GM19395 (cell line): ENCODE data around the gene LPCAT1.
"Not testable (repeated sequence)": the region's sequence is repeated elsewhere in the genome, so short reads cannot be mapped to it uniquely, and the experiment has no call there.

Experiments used
- ATAC-seq: cut with Tn5 transposase; IDR thresholded peaks from one replicate; pipeline ENCODE4 v1.9.1; 2021; ENCODE audit warnings: mild to moderate bottlenecking, moderate library complexity; ENCODE audit not compliant: unreplicated experiment

Gene LPCAT1

DNA sequence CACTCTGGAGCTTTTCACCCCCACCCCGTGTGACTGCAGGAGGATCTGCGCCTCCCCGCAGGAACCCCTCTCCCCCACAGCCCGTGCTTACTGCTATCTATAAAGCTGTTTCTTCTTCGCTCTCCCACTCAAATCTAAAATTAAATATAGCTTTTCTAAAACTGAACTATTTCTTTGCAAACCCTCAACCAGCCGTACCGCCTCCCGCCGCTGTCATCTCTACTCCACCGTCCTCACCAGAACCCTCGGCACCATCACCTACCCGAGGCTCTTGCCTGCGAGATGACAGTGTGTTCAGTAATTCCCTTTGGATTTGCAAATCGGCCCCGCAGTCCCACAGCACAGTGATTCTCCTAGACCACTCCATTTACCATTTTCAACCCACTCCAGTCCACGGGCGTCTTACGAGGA lies 13.6 kb downstream of the LPCAT1 start:
- no peak for ATAC-seq

GRCh38 chr5:1509346-1510085 lies 14.2 kb downstream of the LPCAT1 start:
- ATAC-seq = no peak

DNA sequence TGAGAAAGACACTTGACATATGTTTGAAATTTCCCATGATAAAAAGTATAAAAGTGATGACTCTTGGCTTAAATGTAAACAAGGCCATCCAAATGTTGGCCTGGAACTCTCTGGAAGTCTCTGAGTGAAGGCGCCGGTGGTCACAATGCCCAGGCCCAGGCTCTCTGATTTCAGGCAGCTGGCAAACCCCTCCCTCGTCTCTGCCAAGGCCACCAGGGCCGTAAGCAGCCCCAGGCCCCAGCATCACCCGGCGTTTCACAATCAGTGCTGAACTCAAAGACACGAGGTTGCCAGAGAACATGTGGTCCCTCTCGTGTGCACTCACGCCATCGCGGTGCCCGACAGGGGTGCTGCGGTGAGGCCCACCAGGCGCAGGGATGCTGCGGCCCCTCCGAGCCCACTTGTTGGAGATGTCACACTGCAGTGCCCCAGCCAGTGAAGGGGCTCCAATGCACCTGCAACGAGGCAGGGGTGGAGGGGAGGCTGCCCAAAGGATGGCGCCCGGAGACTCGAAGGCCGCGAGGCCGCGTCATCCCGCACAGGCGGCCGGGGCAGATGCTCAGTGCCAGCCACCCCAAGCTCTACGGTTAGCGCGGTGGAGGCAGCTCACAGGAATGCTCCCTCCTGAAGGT lies 15.0 kb downstream of the LPCAT1 start:
- no peak for ATAC-seq

GRCh38 chr5:1507961-1508658 lies 15.7 kb downstream of the LPCAT1 start:
- no peak for ATAC-seq

DNA sequence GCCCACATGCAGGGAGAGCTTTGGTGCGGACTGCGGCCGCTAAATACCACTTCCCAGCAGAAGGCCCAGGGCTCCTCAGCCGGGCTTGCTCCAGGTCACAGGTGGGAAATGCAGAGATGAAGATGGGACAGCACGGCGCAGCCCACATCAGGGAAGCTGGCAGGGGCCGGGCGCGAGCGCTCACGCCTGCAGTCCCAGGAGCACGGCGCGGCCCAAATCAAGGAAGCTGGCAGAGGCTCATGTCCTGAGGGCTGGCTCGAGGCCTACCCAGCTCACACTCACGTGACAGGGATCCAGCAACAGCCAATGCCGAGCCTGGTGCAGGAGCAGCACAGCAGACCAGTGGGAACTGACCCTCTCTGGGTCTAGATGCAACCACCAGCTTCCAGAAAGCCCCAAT lies 16.3 kb downstream of the LPCAT1 start:
- ATAC-seq = no peak

DNA sequence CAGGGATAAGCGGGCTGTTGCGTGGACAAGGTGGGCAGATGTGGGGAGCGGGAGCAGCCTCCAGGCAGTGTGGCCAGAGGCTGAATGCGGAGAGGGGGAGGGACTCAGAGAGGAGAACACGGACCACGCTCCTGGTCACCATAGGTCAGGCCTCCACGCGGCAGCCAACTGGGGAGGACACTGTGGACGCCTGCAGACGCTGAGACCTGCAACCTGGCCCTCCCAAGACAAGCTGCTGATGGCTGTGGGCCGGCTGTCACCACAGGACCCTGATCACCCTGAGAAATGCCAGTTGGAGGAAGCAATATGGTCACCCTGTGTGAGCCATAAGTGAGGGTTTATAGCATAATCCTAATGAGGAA lies 16.8 kb downstream of the LPCAT1 start:
- ATAC-seq = no peak

DNA sequence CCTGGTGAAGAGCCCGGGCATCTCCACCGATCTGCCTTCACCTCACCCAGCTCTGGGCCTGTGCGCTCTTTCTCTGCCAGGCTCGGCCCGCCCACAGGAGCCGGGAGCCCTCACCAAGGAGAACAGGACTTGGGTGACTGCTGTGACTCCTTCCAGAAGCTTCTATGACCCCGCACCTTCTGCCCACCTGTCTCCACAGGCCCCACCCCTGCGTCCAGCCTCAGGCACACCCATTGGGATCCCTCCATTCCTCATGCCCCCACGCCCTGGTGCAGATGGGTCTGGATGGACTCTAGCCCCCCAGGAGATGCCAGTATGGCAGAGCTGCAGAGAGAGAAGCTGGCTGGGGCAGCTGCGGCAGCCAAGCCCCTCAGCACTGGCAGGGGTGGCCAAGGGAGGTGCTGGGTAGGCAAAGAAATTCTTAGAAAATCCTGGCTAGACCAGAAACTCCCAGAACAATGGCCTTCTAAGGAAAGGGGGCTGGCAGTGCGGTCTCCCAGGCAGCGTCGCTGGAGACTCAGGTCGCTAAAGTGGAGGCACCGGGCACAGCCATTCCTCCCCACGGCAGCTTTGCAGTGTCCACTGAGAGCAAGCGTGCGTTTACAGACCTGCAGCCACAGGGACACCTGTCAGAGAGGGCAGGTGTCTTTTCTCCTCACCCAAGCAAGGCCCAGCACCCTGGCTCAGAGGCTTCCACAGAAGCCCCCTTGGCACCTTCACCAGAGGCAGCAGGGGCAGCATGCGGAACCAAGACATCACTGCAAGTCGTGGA lies 17.3 kb downstream of the LPCAT1 start:
- ATAC-seq = no peak

DNA sequence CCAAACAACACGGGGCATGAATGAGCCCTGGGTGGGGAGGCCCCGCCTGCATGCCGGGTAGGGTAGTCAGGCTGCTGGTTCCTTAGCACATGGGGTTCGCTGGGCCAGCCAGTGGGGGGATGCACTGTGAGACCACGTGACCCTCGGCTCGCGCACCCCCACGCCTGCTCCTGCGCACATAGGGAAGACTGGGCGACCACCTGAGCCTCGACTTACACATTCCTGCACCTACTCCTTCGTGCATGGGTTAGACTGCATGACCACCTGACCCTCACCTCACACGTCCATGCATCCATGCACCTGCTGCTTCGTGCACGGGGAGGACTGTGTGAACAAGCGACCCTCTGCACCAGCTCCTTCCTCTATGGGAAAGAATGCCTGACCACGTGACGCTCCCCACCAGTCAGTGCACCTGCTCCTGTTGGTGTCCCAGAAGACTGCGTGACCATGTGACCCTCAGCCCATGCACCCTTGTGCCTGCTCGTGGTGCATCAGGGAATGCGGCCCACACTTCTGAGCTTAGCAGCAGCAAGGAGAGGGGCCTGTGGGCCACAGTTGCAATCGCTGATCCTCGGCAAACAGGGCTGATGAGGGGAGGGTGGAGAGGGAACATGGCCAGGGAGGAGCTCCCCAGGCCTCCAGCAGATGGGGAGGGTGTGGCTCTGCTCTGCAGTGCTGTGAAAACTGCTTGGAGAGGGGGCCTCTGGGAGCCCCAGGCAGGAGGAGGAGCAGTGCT lies 18.1 kb downstream of the LPCAT1 start:
- no peak for ATAC-seq

- not testable (repeated sequence) for ATAC-seq
Measured at GRCh38 chr5:1505089-1505488, 18.7 kb downstream of the LPCAT1 start.

GRCh38 chr5:1504617-1505016 lies 19.1 kb downstream of the LPCAT1 start:
- ATAC-seq = no peak

DNA sequence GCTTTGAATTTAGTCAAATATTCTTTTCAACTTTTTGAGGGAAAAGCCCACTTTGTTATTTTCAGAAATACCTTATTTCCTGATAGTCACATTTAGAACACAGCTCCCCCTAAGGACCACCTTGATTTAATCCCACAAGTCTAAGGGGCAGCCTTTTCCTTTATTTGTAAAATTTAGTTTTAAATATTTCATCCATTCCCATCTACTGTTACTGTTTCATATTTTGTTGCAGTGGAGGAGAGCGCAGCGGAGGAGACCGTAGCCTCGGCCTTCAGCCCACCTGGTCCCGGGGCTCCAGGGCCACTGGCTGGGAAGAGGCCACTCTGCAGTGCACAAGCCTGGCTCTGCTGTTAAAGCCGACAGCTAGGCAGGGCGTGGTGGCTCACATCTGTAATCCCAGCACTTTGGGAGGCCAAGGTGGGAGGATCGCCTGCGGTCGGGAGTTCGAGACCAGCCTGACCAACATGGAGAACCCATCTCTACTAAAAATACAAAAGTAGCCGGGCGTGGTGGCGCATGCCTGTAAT lies 19.6 kb downstream of the LPCAT1 start:
- no peak for ATAC-seq

DNA sequence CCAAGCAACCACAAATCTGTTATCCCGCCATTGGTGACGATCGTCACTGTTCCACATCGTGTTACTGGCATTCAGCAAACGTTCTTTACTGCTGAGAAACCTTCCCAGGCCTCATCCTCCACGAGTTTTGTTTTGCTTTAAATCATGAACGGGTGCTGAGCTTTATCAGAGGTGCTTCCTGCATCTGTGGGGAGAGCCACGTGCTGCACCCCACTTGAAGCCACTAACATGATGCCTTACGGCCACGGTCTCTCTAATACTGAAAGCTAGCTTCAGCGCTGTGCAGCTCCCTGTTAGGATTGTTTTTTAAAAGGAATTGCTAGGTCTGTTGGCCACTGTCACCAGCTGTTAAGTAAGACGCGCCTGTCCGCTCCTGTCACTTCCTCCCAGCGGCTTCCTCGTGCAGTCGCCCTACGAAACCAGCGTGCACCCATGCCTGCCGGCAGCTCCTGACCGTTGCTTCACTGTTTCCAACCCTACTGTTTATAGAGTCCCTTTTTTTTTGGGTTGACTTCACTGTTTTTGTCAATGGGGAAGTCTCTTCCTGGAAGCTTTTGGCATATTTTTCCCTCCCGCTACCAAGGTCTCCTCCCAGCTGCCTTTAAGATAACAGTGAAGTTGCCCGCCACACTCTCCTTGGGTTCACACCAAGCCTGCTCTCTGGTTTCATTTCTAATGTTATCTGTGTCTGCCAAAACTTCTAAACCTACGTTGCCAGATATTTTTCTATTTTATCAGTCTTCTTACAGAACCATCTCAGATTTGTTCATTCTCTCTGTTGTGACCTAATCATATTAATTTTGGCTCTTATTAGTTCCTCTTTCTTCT lies 20.3 kb downstream of the LPCAT1 start:
- peak; percentile 32 for ATAC-seq

DNA sequence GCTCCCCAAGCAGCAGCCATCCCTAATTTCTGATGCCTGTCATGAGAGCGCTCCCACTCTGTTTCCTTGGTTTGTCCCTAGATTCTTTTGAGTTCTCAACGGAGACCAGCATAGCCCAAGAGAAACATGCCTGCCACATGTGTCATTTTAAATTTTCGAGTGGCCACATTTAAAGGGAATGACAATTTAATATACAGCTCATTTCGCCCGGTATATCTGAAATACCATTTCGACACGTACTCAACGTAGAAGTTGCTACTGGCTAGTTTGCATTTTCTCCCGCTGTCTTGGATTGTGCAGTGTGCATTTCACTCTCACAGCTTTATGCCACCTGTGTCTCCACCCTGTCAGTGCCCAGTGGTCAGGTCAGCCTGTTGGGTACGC lies 21.0 kb downstream of the LPCAT1 start:
- ATAC-seq = no peak

DNA sequence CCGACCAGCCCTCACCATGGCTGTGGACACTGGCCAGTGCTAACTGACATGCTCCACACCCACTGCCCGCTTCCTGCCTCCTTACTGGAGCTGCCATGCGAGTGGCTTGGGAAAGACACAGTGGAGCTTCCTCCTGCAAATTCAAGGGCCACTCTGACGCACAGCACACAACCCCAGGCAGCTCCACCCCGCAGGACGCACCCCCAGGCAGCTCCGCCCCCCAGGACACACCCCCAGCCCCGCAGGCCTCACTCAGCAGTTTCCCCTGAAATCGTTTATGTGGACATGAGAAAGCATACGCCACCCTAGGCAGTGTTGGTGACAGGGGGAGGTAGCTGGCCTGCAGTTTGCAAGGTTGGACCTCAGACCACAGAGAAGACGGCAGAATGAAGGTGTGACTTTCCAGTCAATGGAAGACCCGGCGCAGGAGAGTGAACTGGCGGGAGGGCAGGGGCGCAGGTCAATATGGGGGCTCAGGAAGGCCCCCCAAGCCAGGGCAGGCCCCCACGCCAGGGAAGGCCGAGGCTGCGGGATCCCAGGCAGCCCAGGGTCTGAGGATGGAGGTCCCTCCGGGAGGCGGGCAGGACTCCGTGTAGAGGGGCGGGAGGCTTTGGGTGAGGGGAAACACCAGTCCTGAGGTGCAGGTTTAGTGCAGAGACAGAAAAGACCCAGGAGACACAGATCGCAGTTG lies 21.6 kb downstream of the LPCAT1 start:
- ATAC-seq = no peak

GRCh38 chr5:1501372-1502045 lies 22.3 kb downstream of the LPCAT1 start:
- ATAC-seq = no peak

DNA sequence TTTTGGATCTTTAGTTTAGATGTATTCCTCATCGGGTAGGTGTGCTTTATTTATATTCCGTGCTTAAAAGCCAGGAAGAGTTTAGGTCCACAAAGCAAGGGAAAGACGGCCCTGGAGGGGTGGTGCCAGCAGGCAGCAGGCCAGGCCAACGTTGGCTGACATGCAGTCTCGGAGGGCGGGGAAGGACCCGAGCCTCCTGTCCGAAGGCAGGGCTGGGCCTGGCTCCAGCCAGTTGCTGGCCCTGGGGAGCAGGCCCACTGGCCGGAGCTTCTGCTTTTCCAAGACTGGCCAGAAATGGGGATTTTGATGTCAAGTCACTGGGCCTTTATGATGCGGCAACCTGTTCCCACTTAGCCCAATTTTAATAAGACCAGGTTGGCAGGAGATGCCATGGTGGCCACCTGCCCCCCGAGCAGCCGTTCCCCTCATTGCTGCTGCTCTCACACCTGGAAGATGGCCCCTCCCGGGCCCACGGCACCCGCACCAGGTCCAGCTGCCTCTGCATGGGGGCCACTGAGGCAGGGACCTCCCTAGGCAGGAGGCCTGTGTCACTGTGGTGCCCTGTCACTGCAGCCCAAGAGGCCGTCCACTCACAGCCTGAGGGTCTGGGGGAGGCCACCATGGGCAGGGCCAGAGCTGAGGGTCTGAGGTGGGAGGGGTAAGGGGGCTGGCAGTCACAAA lies 23.2 kb downstream of the LPCAT1 start:
- ATAC-seq = no peak

GRCh38 chr5:1499851-1500250 lies 23.9 kb downstream of the LPCAT1 start:
- no peak for ATAC-seq
